ENCODE results near the gene PAPSS1. TPM values are rescaled to one million over a fixed set of nuclear protein-coding genes. Genes with fewer than 3 reads are reported as not detected.

Gene PAPSS1
- total RNA-seq, 1 donor from 2014 or later = 118 TPM

- no peak for DNase-seq
Measured at GRCh38 chr4:107622006-107622405, 98.0 kb downstream of the PAPSS1 start.

GRCh38 chr4:107619731-107620130 lies 100.3 kb downstream of the PAPSS1 start:
- no peak for DNase-seq

GRCh38 chr4:107619066-107619465 lies 101.0 kb downstream of the PAPSS1 start:
- DNase-seq = no peak

- DNase-seq = no peak
Measured at GRCh38 chr4:107618656-107619055, 101.4 kb downstream of the PAPSS1 start.

GRCh38 chr4:107616838-107617389 lies 103.1 kb downstream of the PAPSS1 start:
- no peak for DNase-seq

GRCh38 chr4:107615809-107616208 lies 104.2 kb downstream of the PAPSS1 start:
- DNase-seq = no peak

GRCh38 chr4:107603430-107603829 lies 116.6 kb downstream of the PAPSS1 start:
- no peak for DNase-seq

GRCh38 chr4:107600983-107601382 lies 119.1 kb downstream of the PAPSS1 start:
- DNase-seq = no peak

- DNase-seq = no peak
Measured at GRCh38 chr4:107600436-107600835, 119.6 kb downstream of the PAPSS1 start.

- DNase-seq = no peak
Measured at GRCh38 chr4:107599841-107600240, 120.2 kb downstream of the PAPSS1 start.

GRCh38 chr4:107593230-107593629 lies 126.8 kb downstream of the PAPSS1 start:
- no peak for DNase-seq

GRCh38 chr4:107592519-107592918 lies 127.5 kb downstream of the PAPSS1 start:
- DNase-seq = no peak

- no peak for DNase-seq
Measured at GRCh38 chr4:107589269-107589668, 130.8 kb downstream of the PAPSS1 start.

- DNase-seq = no peak
Measured at GRCh38 chr4:107586371-107586770, 133.7 kb downstream of the PAPSS1 start.

- DNase-seq = no peak
Measured at GRCh38 chr4:107579099-107579498, 140.9 kb downstream of the PAPSS1 start.

GRCh38 chr4:107578321-107578720 lies 141.7 kb downstream of the PAPSS1 start:
- DNase-seq = no peak

- no peak for DNase-seq
Measured at GRCh38 chr4:107577743-107578142, 142.3 kb downstream of the PAPSS1 start.

GRCh38 chr4:107575243-107575642 lies 144.8 kb downstream of the PAPSS1 start:
- DNase-seq = no peak

- DNase-seq = no peak
Measured at GRCh38 chr4:107572281-107572680, 147.8 kb downstream of the PAPSS1 start.

- no peak for DNase-seq
Measured at GRCh38 chr4:107570952-107571351, 149.1 kb downstream of the PAPSS1 start.

- no peak for DNase-seq
Measured at GRCh38 chr4:107564326-107564725, 155.7 kb downstream of the PAPSS1 start.
